Body of pancreas (tissue), 4 donors: Measurements from ENCODE around the gene MARCHF3. TPM values are rescaled to one million over a fixed set of nuclear protein-coding genes. Genes with fewer than 3 reads are reported as not detected.

Source experiments
- ATAC-seq: fragments of 150-250 bp; one replicate; pipeline ENCODE4 v1.9.1; 2016
- DNase-seq, 4 donors: peaks; one replicate each; pipeline ENCODE4 v3.0.0-alpha.2; 2019
- H3K27ac ChIP-seq, 4 donors: fragments of 200-600 bp; sonication (generic); 1 replicate in 3 of 4; 2 replicates in 1 of 4; pipeline versions ENCODE4 v1.5.1 to v1.6.1; 2016 to 2019; ENCODE audit warnings: mild to moderate bottlenecking in 1 of 4, mixed read lengths in 1 of 4, moderate library complexity in 1 of 4
- H3K27me3 ChIP-seq, 2 donors: fragments of 200-600 bp; sonication (generic); one replicate each; pipeline ENCODE4 v1.6.0; 2016; ENCODE audit warnings: mild to moderate bottlenecking in 1 of 2
- H3K36me3 ChIP-seq, 2 donors: fragments of 200-600 bp; sonication (generic); replicated peaks in 1 of 2; 2 replicates each; pipeline ENCODE4 v1.5.1; 2016; ENCODE audit warnings: low read depth in 2 of 2; ENCODE audit not compliant: insufficient read depth in 1 of 2
- H3K4me1 ChIP-seq: fragments of 200-600 bp; sonication (generic); one replicate; pipeline ENCODE4 v1.6.0; 2016
- H3K4me3 ChIP-seq, 2 donors: fragments of 200-600 bp; sonication (generic); 1 replicate in 1 of 2; 2 replicates in 1 of 2; pipeline ENCODE4 v1.5.1; 2016 to 2019
- H3K9me3 ChIP-seq, 3 donors: fragments of 200-600 bp; sonication (generic); 1 replicate in 2 of 3; 2 replicates in 1 of 3; pipeline ENCODE4 v1.5.1; 2016
- POLR2A ChIP-seq, 3 donors: fragments of 450-650 bp; IDR thresholded peaks; one replicate each; pipeline ENCODE4 v1.6.1; 2016; ENCODE audit warnings: antibody characterized with exemption in 3 of 3, mild to moderate bottlenecking in 2 of 3
- WGBS, 2 donors: methylation state at CpG; one replicate each; pipeline ENCODE4 v1.1.5; 2017; 5-methylcytosine and 5-hydroxymethylcytosine counted together
- intact Hi-C: fragments of 100-400 bp; cut with DNase I; formaldehyde crosslinking; loops from one replicate; pipeline ENCODE4 v1.15.1; 2023
- total RNA-seq, 2 donors: library from RNA; depleted of rRNA; stranded (reverse); fragments of >200 nt; gene quantifications; one replicate each; pipeline ENCODE4 v1.1.0, GENCODE V29; 2016
- TF ChIP-seq, protein P1 (sequence below), 7 experiments: fragments of 450-650 bp in 4 of 7; fragments of 200-600 bp in 3 of 7; sonication (generic) in 3 of 7; IDR thresholded peaks; one replicate each; pipeline ENCODE4 v1.5.1; 2016 to 2019; ENCODE audit warnings: antibody characterized with exemption in 7 of 7

Gene MARCHF3
- total RNA-seq, 2 donors from 2014 or later, result 2.1 to 8.2 TPM

- Histone ChIP-seq H3K9me3 (no peaks in the 10 kb centered on the region), H3K4me1 (no peaks in the 10 kb centered on the region), H3K4me3 (no peak overlapping the region), H3K36me3 (no peaks in the 10 kb centered on the region), H3K27me3 (no peaks in the 10 kb centered on the region), H3K27ac (no peak overlapping the region)
- TF ChIP-seq, protein P1, sequence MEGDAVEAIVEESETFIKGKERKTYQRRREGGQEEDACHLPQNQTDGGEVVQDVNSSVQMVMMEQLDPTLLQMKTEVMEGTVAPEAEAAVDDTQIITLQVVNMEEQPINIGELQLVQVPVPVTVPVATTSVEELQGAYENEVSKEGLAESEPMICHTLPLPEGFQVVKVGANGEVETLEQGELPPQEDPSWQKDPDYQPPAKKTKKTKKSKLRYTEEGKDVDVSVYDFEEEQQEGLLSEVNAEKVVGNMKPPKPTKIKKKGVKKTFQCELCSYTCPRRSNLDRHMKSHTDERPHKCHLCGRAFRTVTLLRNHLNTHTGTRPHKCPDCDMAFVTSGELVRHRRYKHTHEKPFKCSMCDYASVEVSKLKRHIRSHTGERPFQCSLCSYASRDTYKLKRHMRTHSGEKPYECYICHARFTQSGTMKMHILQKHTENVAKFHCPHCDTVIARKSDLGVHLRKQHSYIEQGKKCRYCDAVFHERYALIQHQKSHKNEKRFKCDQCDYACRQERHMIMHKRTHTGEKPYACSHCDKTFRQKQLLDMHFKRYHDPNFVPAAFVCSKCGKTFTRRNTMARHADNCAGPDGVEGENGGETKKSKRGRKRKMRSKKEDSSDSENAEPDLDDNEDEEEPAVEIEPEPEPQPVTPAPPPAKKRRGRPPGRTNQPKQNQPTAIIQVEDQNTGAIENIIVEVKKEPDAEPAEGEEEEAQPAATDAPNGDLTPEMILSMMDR (IDR thresholded peaks at IDR 0.05), result no peak
- no peak for TF ChIP-seq POLR2A (IDR thresholded peaks at IDR 0.05)
- DNase-seq (no peak), ATAC-seq (no peak)
- intact Hi-C loops, result no loop called here
- WGBS, 2 donors, result 81 to 94% methylated on average over 4 of the region's 4 CpGs
Observed at GRCh38 chr5:127011153-127011552, 19.2 kb downstream of the MARCHF3 start.

DNA sequence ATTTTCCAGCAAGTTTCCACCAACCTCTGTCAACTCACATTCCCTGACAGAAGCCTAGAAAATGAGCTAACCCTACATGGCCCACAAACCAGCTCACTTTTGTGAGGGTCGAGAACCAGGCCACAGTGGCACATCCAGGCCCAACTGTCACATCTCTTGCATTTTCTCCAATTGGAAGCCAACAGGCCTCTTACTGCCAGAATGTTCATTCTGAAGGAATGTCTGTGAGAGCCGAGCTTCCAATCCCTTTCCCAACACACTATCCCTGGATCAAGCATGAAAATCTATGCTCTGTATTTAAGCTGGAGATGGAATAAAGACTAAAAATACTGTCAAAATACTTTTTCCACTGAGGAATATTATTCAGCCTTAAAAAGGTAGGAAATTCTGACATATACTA lies 20.0 kb downstream of the MARCHF3 start:
- 81 to 83% methylated on average over 2 of the region's 2 CpGs for WGBS, 2 donors

GRCh38 chr5:127009784-127010183 lies 20.6 kb downstream of the MARCHF3 start:
- no peak overlapping the region for H3K4me3 ChIP-seq
- TF ChIP-seq, protein P1 (IDR thresholded peaks at IDR 0.05), result no peak
- no peak for TF ChIP-seq POLR2A (IDR thresholded peaks at IDR 0.05)
- intact Hi-C loops, result no loop called here
- H3K4me1 ChIP-seq, result peaks cover under 1% of the 10 kb centered on the region
- no peaks in the 10 kb centered on the region for H3K27me3 ChIP-seq
- no peak for ATAC-seq
- no peaks in the 10 kb centered on the region for H3K36me3 ChIP-seq
- no peak for DNase-seq
- WGBS, 2 donors, result 83 to 93% methylated on average over 1 of the region's 1 CpG
- H3K9me3 ChIP-seq, result no peaks in the 10 kb centered on the region
- H3K27ac ChIP-seq, result no peak overlapping the region

More for the DNA sequence above, 20.0 kb downstream of the MARCHF3 start:
- DNase-seq, result no peak
- Histone ChIP-seq H3K4me1 (no peaks in the 10 kb centered on the region), H3K9me3 (no peaks in the 10 kb centered on the region), H3K4me3 (no peak overlapping the region), H3K27me3 (no peaks in the 10 kb centered on the region), H3K27ac (no peak overlapping the region), H3K36me3 (no peaks in the 10 kb centered on the region)
- TF ChIP-seq POLR2A (IDR thresholded peaks at IDR 0.05), result no peak
- TF ChIP-seq, protein P1 (IDR thresholded peaks at IDR 0.05), result no peak
- no peak for ATAC-seq
- intact Hi-C loops, result no loop called here

- no peak for ATAC-seq
- no peak overlapping the region for H3K27ac ChIP-seq
Observed at GRCh38 chr5:127008300-127008975, 21.9 kb downstream of the MARCHF3 start.

More at GRCh38 chr5:127008300-127008975, 21.9 kb downstream of the MARCHF3 start:
- DNase-seq, result no peak
- Histone ChIP-seq H3K4me3 (no peak overlapping the region), H3K36me3 (no peaks in the 10 kb centered on the region), H3K4me1 (peaks cover 14% of the 10 kb centered on the region), H3K9me3 (no peaks in the 10 kb centered on the region), H3K27me3 (no peaks in the 10 kb centered on the region)
- intact Hi-C loops, result no loop called here
- TF ChIP-seq POLR2A (IDR thresholded peaks at IDR 0.05), result no peak
- TF ChIP-seq, protein P1 (IDR thresholded peaks at IDR 0.05), result no peak
- 71 to 72% methylated on average over 6 of the region's 6 CpGs for WGBS, 2 donors
